Stimulated activated memory B cell treated with anti-CD40 and anti-IgM and Interleukin-4, amounts not matched to agents 10 μg/mL and 1 μg/mL and 100 μg/mL, for 72 hours (primary cell): ENCODE data around the gene PRSS12.

Source experiments
- ATAC-seq: fragments of 150-1000 bp; cut with Tn5 transposase; 2 replicates; pipeline ENCODE4 v1.10.0; 2021
- H3K27ac Mint-ChIP-seq: one replicate; pipeline ENCODE4 v1.8.0; 2022; ENCODE audit warnings: mild to moderate bottlenecking, mixed read lengths
- H3K27me3 Mint-ChIP-seq: one replicate; pipeline ENCODE4 v1.8.0; 2022; ENCODE audit warnings: mixed read lengths
- H3K36me3 Mint-ChIP-seq: one replicate; pipeline ENCODE4 v1.8.0; 2022; ENCODE audit warnings: mixed read lengths
- H3K4me1 Mint-ChIP-seq: one replicate; pipeline ENCODE4 v1.8.0; 2022; ENCODE audit warnings: mixed read lengths
- H3K4me3 Mint-ChIP-seq: one replicate; pipeline ENCODE4 v1.8.0; 2022; ENCODE audit warnings: mild to moderate bottlenecking, moderate library complexity, mixed read lengths
- H3K9me3 Mint-ChIP-seq: one replicate; pipeline ENCODE4 v1.8.0; 2022; ENCODE audit warnings: mixed read lengths

The PRSS12 gene

DNA sequence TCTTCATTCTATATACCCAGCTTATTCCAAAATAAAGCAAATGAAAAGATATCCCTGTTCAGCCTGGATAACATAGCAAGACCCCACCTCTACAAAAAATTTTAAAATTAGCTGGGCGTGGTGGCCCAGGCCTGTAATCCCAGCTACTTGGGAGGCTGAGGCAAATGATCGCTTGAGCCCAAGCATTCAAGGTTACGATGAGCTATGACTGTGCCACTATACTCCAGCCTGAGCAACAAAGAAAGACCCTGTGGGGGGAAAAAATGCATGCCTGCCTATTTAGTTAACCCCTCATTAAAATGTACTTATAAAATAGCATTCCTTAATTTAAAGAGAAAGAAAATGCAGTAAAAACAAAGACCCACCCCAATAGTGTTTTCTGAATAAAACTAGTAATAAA is 9.3 kb downstream of the PRSS12 start:
- Mint-ChIP-seq H3K27me3 (peaks cover 26% of the 10 kb centered on the region), H3K9me3 (no peaks in the 10 kb centered on the region), H3K36me3 (no peaks in the 10 kb centered on the region), H3K27ac (no peak overlapping the region), H3K4me1 (no peaks in the 10 kb centered on the region), H3K4me3 (no peak overlapping the region)
- ATAC-seq, result no peak

DNA sequence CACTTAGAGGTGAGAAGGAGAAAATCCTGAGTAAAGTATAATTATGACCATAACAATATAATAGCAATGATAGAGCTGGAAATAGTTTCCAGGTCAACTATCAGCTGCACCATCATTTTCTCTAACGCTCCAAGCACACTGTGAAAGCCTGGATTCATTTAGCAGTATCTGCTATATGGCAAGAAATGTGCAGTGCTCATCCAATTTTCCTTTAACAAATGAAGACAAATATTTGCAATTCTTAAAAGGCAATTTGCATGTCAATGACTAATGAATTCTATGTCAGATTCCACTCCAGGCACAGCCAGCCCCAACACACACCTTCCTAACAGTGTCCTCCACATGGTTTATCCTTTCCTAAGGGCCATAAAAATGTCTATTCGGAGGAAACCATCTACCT is 12.7 kb downstream of the PRSS12 start:
- H3K27me3 Mint-ChIP-seq, result peaks cover 8% of the 10 kb centered on the region
- H3K36me3 Mint-ChIP-seq, result no peaks in the 10 kb centered on the region
- no peak overlapping the region for H3K27ac Mint-ChIP-seq
- H3K4me3 Mint-ChIP-seq, result no peak overlapping the region
- no peak for ATAC-seq
- H3K4me1 Mint-ChIP-seq, result no peaks in the 10 kb centered on the region
- no peaks in the 10 kb centered on the region for H3K9me3 Mint-ChIP-seq

DNA sequence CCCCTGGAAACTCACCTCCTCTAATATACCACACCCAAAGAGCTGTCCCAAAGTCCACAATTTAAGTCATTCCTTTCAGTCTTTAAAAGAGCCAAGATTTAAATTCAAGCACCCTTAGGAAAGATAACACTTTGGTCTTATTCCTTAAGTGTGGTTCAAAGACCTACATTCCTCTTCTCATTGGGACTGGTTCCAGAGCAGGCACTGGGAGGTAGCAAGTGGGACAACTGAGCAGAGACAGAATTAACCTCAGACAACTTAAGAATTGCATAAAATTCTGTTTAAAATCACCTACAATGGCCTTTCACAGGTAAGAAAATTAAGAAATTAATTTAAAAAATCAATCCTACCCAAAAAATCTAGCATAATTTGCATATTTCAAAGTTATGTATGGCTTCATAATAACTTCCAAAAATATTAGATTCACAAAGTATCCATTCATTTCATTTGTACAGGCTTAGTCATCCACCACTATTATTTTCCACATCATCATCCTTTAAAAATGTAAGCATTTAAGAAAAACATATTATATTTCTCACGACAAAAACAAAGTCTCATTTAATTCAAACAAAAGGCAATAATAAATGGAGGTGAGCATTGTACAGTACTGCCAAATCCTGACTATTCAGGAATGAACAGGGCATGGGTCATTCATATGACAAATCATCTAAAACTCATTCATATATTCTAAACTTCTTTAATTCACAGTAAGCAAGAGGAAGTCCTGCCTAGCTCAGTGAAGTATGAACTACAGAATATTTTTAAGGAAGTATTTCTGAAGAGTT is 13.6 kb downstream of the PRSS12 start:
- H3K4me3 Mint-ChIP-seq, result no peak overlapping the region
- no peaks in the 10 kb centered on the region for H3K36me3 Mint-ChIP-seq
- H3K9me3 Mint-ChIP-seq, result no peaks in the 10 kb centered on the region
- ATAC-seq, result no peak
- H3K4me1 Mint-ChIP-seq, result no peaks in the 10 kb centered on the region
- H3K27me3 Mint-ChIP-seq, result peaks cover 8% of the 10 kb centered on the region
- H3K27ac Mint-ChIP-seq, result no peak overlapping the region

DNA sequence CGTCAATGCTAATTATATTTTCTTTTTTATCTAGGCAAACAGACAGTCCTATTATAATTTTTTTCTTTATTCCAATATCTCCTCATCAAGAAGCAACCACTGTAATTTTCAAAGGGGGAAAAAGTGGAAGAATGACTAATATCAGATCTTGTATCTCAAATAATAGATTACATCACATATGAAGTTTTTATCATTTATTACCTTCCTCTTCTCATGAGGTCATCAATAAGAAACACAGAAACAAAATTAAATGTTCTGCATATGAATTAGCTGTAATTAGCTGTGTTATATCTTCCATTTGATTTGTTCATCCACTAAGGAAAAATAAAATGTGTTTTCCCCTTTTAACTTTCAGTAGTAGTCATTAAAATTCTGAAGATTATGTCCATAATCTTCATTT is 14.3 kb downstream of the PRSS12 start:
- Mint-ChIP-seq H3K4me3 (no peak overlapping the region), H3K27ac (no peak overlapping the region), H3K27me3 (peaks cover 8% of the 10 kb centered on the region), H3K9me3 (no peaks in the 10 kb centered on the region), H3K4me1 (no peaks in the 10 kb centered on the region), H3K36me3 (no peaks in the 10 kb centered on the region)
- no peak for ATAC-seq

DNA sequence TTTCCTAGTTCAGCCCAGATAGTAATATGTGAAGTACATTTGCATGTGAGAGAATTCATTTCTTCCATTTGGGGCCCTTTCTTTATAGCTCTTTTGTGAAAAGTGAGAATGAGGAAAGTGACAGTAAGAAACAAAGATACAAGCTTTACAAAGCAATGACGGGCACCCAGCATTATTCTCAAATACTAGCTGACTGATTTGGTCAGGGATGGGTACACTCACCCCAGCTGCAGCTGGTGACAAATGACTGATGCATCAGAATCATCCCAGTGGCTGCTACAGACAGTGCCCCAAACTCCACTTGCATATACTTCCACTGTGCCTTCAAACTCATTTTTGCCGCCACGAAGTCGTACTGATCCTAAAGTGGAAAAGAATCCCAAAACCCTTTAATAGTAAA is 14.8 kb downstream of the PRSS12 start:
- no peak overlapping the region for H3K4me3 Mint-ChIP-seq
- H3K4me1 Mint-ChIP-seq, result no peaks in the 10 kb centered on the region
- H3K9me3 Mint-ChIP-seq, result no peaks in the 10 kb centered on the region
- no peak overlapping the region for H3K27ac Mint-ChIP-seq
- peaks cover 8% of the 10 kb centered on the region for H3K27me3 Mint-ChIP-seq
- H3K36me3 Mint-ChIP-seq, result no peaks in the 10 kb centered on the region
- no peak for ATAC-seq

DNA sequence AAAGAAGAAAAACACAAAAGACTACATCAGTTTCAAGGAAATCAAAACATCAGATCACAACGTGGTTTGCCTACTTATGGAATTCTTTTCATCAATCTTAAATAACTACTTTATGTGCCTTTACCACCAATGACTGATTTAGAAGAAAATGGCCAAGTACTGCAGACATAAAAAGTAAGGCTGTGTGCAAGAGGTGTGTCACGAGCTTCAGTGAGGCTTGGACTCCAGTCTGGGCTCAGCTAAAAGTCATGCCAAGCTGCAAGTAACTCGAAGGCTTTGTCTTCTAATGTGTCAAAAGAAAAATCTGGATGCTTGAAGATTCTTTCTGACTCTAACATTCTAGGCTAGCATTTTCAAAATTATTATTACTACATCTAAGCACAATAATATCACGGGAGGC is 17.0 kb downstream of the PRSS12 start:
- no peak for ATAC-seq
- H3K27me3 Mint-ChIP-seq, result peaks cover 3% of the 10 kb centered on the region
- no peaks in the 10 kb centered on the region for H3K9me3 Mint-ChIP-seq
- H3K4me1 Mint-ChIP-seq, result no peaks in the 10 kb centered on the region
- H3K36me3 Mint-ChIP-seq, result no peaks in the 10 kb centered on the region
- H3K27ac Mint-ChIP-seq, result no peak overlapping the region
- H3K4me3 Mint-ChIP-seq, result no peak overlapping the region

DNA sequence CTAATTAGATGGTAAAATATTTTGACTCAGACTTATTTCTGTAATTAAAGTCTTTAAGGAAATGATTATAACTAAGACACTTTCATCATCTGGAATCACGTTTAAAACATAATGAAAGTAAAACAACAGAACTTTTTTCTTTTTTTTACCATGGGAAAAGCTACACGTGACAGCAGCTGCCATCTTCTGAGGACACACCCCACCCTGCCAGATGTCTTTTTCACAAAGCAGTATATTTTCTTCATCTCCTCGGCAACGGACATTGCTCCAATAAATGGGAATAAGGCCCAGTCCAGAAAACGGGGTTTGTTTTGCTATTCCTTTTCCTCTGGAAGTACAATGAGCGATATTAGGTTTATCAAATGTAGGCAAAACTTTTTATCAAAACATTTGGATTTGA is 17.5 kb downstream of the PRSS12 start:
- Mint-ChIP-seq H3K27ac (no peak overlapping the region), H3K4me3 (no peak overlapping the region), H3K27me3 (peaks cover 1% of the 10 kb centered on the region), H3K36me3 (no peaks in the 10 kb centered on the region), H3K9me3 (no peaks in the 10 kb centered on the region), H3K4me1 (no peaks in the 10 kb centered on the region)
- ATAC-seq, result no peak

DNA sequence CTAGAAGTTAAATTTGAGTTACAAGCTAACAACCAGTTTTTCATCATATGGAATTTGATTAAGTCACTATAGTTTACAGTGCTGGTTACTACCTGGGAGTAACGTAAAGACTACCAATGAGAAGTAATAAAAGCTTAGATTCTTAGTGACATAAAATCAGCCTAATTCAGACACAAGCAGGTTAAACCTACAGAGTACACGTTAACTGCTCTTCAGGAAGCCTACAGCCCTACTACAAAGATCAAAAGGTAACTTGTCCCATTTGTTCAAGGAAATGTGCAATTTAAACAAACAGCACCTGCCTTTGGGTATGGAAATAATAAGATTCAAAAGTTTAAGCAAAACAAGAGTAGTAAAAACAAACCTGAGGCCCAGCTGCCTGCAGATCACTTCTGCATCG is 21.5 kb downstream of the PRSS12 start:
- no peak overlapping the region for H3K4me3 Mint-ChIP-seq
- no peak overlapping the region for H3K27ac Mint-ChIP-seq
- no peaks in the 10 kb centered on the region for H3K4me1 Mint-ChIP-seq

DNA sequence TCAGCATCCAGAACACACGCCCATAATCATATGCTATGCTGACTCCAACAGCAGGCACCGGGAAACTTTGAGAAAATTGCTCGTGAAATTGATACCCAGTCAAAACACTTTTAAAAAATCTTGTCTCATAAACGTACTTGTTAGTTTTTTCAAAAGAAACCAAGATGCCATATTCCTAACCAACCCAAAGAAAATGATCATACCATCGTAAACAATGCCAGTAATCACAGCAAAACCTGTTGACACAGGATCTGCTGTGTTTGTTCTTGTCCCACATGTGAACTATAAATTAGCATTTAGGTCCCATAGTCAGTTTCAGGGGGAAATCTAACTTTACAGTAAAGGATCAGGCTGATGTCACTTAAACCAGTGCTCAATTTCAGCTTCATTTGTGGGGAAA is 23.0 kb downstream of the PRSS12 start:
- ATAC-seq, result no peak
- H3K36me3 Mint-ChIP-seq, result no peaks in the 10 kb centered on the region
- H3K27me3 Mint-ChIP-seq, result peaks cover 8% of the 10 kb centered on the region
- no peak overlapping the region for H3K27ac Mint-ChIP-seq
- no peaks in the 10 kb centered on the region for H3K9me3 Mint-ChIP-seq
- H3K4me3 Mint-ChIP-seq, result no peak overlapping the region
- no peaks in the 10 kb centered on the region for H3K4me1 Mint-ChIP-seq

More for the DNA sequence above, 21.5 kb downstream of the PRSS12 start:
- H3K9me3 Mint-ChIP-seq, result no peaks in the 10 kb centered on the region
- H3K27me3 Mint-ChIP-seq, result peaks cover 8% of the 10 kb centered on the region
- ATAC-seq, result no peak
- H3K36me3 Mint-ChIP-seq, result no peaks in the 10 kb centered on the region

DNA sequence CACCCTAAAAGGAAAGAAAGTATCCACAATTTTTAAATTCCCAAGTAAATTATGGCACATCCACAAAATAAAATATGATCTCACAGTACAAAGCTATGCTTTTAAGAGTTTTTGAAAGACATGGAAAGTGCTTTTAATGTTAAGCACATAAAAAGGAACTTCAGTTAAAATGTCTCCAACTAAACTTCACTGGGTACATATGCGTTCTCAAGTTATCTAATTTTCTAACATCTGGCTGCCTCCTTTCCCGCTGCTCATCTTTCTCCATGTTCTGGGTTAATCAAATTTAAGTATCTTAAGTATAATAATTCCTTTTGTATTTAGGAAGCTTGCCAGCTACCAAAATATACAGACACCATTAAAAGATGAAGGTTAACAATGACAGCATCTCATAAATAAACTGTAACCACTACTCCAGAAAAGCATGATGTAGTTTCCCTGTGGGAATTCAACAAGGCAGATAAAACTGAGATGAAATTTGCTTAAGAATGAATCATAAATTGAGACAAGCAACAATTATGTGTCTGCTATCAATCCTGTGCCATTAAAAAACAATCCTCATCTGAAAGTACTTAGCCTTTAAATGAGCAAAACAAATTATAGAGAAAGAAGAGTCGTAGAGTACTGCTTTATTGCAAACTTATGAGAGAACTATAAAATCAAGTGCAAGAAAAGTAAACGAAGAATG is 25.1 kb downstream of the PRSS12 start:
- ATAC-seq, result no peak
- Mint-ChIP-seq H3K4me1 (no peaks in the 10 kb centered on the region), H3K4me3 (no peak overlapping the region), H3K27ac (no peak overlapping the region), H3K9me3 (no peaks in the 10 kb centered on the region), H3K27me3 (peaks cover 8% of the 10 kb centered on the region), H3K36me3 (no peaks in the 10 kb centered on the region)

DNA sequence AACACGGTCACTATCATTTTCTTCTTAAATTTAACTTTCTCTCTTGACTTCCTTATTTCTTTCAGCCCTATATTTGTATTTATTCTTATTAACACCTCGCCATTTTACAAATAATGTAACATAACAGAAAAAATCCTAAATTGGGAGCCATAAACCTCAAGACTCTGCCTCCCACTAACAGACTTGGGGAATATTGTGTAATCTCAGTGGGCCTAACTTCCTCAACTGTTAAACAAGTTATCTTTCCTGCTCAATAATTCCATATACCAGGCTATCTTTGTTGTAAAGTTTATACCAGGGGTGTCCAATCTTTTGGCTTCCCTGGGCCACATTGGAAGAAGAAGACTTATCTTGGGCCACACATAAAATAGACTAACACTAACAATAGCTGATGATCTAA is 26.2 kb downstream of the PRSS12 start:
- peaks cover 8% of the 10 kb centered on the region for H3K27me3 Mint-ChIP-seq
- no peak overlapping the region for H3K27ac Mint-ChIP-seq
- no peak overlapping the region for H3K4me3 Mint-ChIP-seq
- no peaks in the 10 kb centered on the region for H3K9me3 Mint-ChIP-seq
- no peaks in the 10 kb centered on the region for H3K4me1 Mint-ChIP-seq
- H3K36me3 Mint-ChIP-seq, result no peaks in the 10 kb centered on the region
- no peak for ATAC-seq

DNA sequence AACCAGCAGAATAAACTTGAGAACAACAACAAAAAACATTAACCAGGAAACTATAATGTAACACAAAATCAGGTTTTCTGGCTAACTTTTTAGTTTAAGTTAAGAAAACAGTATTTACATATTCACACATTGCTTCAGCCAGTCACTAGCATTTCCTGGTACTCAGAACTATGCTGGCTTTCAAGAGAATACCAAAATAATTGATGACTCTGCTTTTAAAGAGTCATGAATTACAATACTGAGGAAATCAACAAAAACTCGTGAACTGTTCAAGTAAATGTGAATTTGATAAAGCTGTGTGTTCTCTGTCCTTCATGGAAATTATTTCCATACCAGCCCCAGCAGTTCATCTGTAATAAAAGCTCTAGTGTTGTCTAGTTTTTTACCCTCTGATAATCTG is 27.4 kb downstream of the PRSS12 start:
- no peak overlapping the region for H3K27ac Mint-ChIP-seq
- H3K27me3 Mint-ChIP-seq, result peaks cover 11% of the 10 kb centered on the region
- no peaks in the 10 kb centered on the region for H3K9me3 Mint-ChIP-seq
- H3K4me1 Mint-ChIP-seq, result no peaks in the 10 kb centered on the region
- no peaks in the 10 kb centered on the region for H3K36me3 Mint-ChIP-seq
- no peak overlapping the region for H3K4me3 Mint-ChIP-seq
- no peak for ATAC-seq

DNA sequence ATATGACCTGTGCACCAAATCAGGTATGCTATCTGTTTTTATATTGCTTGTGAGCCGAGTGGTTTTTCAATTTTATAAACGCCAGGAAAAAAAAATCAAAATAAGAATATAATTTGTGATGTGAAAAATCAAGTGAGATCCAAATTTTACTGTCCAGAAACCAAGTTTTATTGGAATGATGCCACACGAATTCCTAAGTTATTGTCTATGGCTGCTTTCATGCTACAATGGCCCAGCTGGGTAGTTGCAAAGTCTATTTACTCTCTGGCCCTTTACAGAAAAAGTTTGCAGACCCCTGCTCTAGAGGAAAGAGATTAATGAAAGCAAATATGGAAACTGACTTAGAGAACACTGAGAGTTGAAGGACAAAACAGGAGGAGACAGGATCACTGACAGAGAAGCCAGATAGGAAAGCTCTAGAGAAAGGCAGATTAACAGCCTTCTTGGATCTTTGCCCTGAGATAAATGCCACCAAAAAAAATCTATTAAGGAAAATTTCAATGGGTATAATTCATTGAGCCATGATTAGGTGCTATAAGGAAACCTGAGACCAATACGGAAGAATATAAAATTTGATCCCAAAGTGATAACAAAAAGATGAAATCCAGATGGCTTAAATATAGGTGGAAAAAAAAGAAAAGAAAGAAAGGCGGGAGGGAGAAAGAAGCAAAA is 29.8 kb downstream of the PRSS12 start:
- H3K4me1 Mint-ChIP-seq, result no peaks in the 10 kb centered on the region
- peaks cover 26% of the 10 kb centered on the region for H3K27me3 Mint-ChIP-seq
- no peak overlapping the region for H3K4me3 Mint-ChIP-seq
- no peaks in the 10 kb centered on the region for H3K36me3 Mint-ChIP-seq
- H3K9me3 Mint-ChIP-seq, result no peaks in the 10 kb centered on the region
- no peak overlapping the region for H3K27ac Mint-ChIP-seq
- ATAC-seq, result no peak

DNA sequence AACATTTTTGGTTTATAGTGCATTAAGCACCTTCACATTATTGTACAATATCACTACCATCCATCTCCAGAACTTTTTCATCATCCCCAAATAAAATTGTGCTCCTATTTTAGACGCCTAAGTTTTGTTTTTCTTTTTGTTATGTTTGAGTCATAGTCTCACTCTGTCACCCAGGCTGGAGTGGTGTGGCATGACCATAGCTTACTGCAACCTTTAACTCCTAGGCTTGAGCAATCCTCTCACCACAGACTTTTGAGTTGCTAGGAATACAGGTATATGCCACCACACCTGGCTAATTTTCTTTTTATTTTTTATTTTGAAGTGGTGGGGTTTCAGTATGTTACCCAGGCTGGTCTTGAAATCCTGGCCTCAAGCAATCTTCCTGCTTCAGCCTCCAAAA is 33.9 kb downstream of the PRSS12 start:
- no peak overlapping the region for H3K27ac Mint-ChIP-seq
- no peaks in the 10 kb centered on the region for H3K9me3 Mint-ChIP-seq

DNA sequence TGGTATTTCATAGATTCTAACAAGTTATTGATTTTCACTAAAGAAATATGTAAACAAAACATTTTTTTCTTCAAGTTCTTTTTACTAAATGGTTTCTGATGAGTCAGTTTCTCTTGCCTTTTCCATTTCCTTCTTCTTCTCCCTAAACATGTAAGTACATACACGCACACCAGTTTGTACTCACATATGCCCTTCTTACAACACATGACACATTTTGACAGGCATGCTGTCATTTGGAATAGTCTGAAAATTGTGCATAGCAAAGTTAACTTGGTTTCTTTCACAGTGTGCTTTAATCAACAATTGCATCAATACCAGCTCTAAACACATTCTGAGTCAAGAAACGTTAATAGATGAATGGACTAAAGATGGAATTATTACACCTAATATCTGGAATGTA is 35.1 kb downstream of the PRSS12 start:
- peaks cover 33% of the 10 kb centered on the region for H3K27me3 Mint-ChIP-seq
- no peaks in the 10 kb centered on the region for H3K4me1 Mint-ChIP-seq
- H3K36me3 Mint-ChIP-seq, result no peaks in the 10 kb centered on the region
- H3K9me3 Mint-ChIP-seq, result no peaks in the 10 kb centered on the region
- no peak for ATAC-seq
- no peak overlapping the region for H3K27ac Mint-ChIP-seq
- H3K4me3 Mint-ChIP-seq, result no peak overlapping the region

More for the DNA sequence above, 33.9 kb downstream of the PRSS12 start:
- H3K27me3 Mint-ChIP-seq, result peaks cover 33% of the 10 kb centered on the region
- no peak for ATAC-seq
- no peaks in the 10 kb centered on the region for H3K36me3 Mint-ChIP-seq
- H3K4me1 Mint-ChIP-seq, result no peaks in the 10 kb centered on the region
- H3K4me3 Mint-ChIP-seq, result no peak overlapping the region

DNA sequence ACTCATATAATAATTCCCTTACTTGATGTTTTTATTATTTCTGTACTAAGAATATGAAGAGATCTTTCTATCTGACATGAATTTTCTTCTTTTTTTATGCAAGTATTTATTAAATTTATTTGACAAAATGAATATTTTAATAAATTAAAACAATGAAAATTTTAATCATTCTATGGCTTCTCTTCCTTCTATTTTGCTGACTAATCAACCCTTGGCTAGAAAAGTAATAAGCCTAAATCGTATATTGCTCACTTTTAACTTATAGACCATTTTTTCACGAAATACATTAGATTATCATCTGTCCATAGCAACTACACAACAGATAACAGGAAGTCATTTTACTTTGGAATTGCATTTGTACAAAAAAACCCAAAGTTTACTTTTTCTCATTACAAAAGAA is 38.6 kb downstream of the PRSS12 start:
- no peaks in the 10 kb centered on the region for H3K9me3 Mint-ChIP-seq
- H3K4me1 Mint-ChIP-seq, result no peaks in the 10 kb centered on the region
- H3K27me3 Mint-ChIP-seq, result peaks cover 17% of the 10 kb centered on the region
- no peak overlapping the region for H3K4me3 Mint-ChIP-seq
- H3K27ac Mint-ChIP-seq, result no peak overlapping the region
- no peaks in the 10 kb centered on the region for H3K36me3 Mint-ChIP-seq
- no peak for ATAC-seq
